Natural killer cell (primary cell): ENCODE results near the gene XAF1. TPM values are rescaled to one million over a fixed set of nuclear protein-coding genes. Genes with fewer than 3 reads are reported as not detected.

Experiments
- ATAC-seq, 3 donors: fragments of 150-1000 bp in 2 of 3; fragments of 200-7000 bp in 1 of 3; cut with Tn5 transposase; 1 replicate in 1 of 3; 2 replicates in 2 of 3; pipeline ENCODE4 v1.10.0; 2021; ENCODE audit warnings: mild to moderate bottlenecking in 2 of 3, moderate library complexity in 2 of 3
- DNase-seq, 2 donors: peaks; one replicate each; pipeline versions ENCODE4 v3.0.0 to v3.0.0-alpha.2; 2013 to 2021; ENCODE audit warnings: mixed read lengths in 1 of 2
- H3K27ac ChIP-seq: one replicate; pipeline ENCODE4 v1.5.1; 2013; ENCODE audit warnings: mild to moderate bottlenecking, low read length
- H3K27me3 ChIP-seq: one replicate; pipeline ENCODE4 v1.6.1; 2013; ENCODE audit warnings: low read length; ENCODE audit not compliant: control insufficient read depth, insufficient read depth
- H3K36me3 ChIP-seq: one replicate; pipeline ENCODE4 v1.6.1; 2013; ENCODE audit warnings: low read length; ENCODE audit not compliant: control insufficient read depth, insufficient read depth
- H3K4me1 ChIP-seq: one replicate; pipeline ENCODE4 v1.6.1; 2013; ENCODE audit warnings: low read length; ENCODE audit not compliant: control insufficient read depth, insufficient read depth
- H3K4me3 ChIP-seq: one replicate; pipeline ENCODE4 v1.5.1; 2013; ENCODE audit warnings: low read length
- H3K9me3 ChIP-seq: one replicate; pipeline ENCODE4 v1.6.1; 2013; ENCODE audit warnings: low read length; ENCODE audit not compliant: control insufficient read depth, insufficient read depth
- H3K27ac Mint-ChIP-seq, 2 donors: one replicate each; pipeline ENCODE4 v1.8.0; 2022; ENCODE audit warnings: mild to moderate bottlenecking in 2 of 2, mixed read lengths in 2 of 2, moderate library complexity in 1 of 2
- H3K27me3 Mint-ChIP-seq, 2 donors: one replicate each; pipeline ENCODE4 v1.8.0; 2022; ENCODE audit warnings: low read depth in 2 of 2, mixed read lengths in 2 of 2
- H3K36me3 Mint-ChIP-seq: one replicate; pipeline ENCODE4 v1.8.0; 2022; ENCODE audit warnings: mixed read lengths
- H3K4me1 Mint-ChIP-seq, 2 donors: one replicate each; pipeline ENCODE4 v1.8.0; 2022; ENCODE audit warnings: mixed read lengths in 2 of 2
- H3K4me3 Mint-ChIP-seq: one replicate; pipeline ENCODE4 v1.8.0; 2022; ENCODE audit warnings: mild to moderate bottlenecking, moderate library complexity, mixed read lengths
- H3K9me3 Mint-ChIP-seq, 2 donors: one replicate each; pipeline ENCODE4 v1.8.0; 2022; ENCODE audit warnings: mixed read lengths in 2 of 2
- WGBS: methylation state at CpG from one replicate; pipeline ENCODE4 v1.1.7; 2013; ENCODE audit warnings: missing lambda C conversion rate; ENCODE audit not compliant: insufficient coverage; 5-methylcytosine and 5-hydroxymethylcytosine counted together
- intact Hi-C: fragments of 100-400 bp; cut with micrococcal nuclease; formaldehyde crosslinking; loops from one replicate; pipeline ENCODE4 v1.14.2; 2022
- total RNA-seq, 4 donors: library from RNA; stranded (reverse); fragments of 120-200 nt in 1 of 4; gene quantifications; one replicate each; pipeline versions ENCODE4 v1.2.3 to v1.2.4, GENCODE V29; 2013 to 2022
- TF ChIP-seq, protein P1 (sequence below): fragments of 200-600 bp; IDR thresholded peaks from one replicate; pipeline ENCODE4 v1.8.0; 2022; ENCODE audit warnings: antibody characterized with exemption

The XAF1 gene
- total RNA-seq, 3 donors from 2014 or later (not counting 1 experiment from before 2014, with no cell fraction given) = 64.2 to 130 (median 97.4) TPM

GRCh38 chr17:6793748-6794493, 38.1 kb downstream of the XAF1 start:
- no peaks in the 10 kb centered on the region for H3K4me1 Mint-ChIP-seq
- no peak overlapping the region for H3K27ac Mint-ChIP-seq
- TF ChIP-seq, protein P1, sequence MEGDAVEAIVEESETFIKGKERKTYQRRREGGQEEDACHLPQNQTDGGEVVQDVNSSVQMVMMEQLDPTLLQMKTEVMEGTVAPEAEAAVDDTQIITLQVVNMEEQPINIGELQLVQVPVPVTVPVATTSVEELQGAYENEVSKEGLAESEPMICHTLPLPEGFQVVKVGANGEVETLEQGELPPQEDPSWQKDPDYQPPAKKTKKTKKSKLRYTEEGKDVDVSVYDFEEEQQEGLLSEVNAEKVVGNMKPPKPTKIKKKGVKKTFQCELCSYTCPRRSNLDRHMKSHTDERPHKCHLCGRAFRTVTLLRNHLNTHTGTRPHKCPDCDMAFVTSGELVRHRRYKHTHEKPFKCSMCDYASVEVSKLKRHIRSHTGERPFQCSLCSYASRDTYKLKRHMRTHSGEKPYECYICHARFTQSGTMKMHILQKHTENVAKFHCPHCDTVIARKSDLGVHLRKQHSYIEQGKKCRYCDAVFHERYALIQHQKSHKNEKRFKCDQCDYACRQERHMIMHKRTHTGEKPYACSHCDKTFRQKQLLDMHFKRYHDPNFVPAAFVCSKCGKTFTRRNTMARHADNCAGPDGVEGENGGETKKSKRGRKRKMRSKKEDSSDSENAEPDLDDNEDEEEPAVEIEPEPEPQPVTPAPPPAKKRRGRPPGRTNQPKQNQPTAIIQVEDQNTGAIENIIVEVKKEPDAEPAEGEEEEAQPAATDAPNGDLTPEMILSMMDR = no peak
- Histone ChIP-seq H3K4me1 (no peaks in the 10 kb centered on the region), H3K9me3 (no peaks in the 10 kb centered on the region), H3K27me3 (peaks cover 7% of the 10 kb centered on the region), H3K27ac (no peak overlapping the region), H3K4me3 (no peak overlapping the region), H3K36me3 (no peaks in the 10 kb centered on the region)
- no peak overlapping the region for H3K4me3 Mint-ChIP-seq
- H3K36me3 Mint-ChIP-seq = no peaks in the 10 kb centered on the region
- WGBS = 58% methylated on average over 5 of the region's 5 CpGs
- ATAC-seq (no peak), DNase-seq (no peak)
- intact Hi-C loops = no loop called here
- no peaks in the 10 kb centered on the region for H3K9me3 Mint-ChIP-seq
- peaks cover 25 to 52% of the 10 kb centered on the region in 2 donors for H3K27me3 Mint-ChIP-seq

DNA sequence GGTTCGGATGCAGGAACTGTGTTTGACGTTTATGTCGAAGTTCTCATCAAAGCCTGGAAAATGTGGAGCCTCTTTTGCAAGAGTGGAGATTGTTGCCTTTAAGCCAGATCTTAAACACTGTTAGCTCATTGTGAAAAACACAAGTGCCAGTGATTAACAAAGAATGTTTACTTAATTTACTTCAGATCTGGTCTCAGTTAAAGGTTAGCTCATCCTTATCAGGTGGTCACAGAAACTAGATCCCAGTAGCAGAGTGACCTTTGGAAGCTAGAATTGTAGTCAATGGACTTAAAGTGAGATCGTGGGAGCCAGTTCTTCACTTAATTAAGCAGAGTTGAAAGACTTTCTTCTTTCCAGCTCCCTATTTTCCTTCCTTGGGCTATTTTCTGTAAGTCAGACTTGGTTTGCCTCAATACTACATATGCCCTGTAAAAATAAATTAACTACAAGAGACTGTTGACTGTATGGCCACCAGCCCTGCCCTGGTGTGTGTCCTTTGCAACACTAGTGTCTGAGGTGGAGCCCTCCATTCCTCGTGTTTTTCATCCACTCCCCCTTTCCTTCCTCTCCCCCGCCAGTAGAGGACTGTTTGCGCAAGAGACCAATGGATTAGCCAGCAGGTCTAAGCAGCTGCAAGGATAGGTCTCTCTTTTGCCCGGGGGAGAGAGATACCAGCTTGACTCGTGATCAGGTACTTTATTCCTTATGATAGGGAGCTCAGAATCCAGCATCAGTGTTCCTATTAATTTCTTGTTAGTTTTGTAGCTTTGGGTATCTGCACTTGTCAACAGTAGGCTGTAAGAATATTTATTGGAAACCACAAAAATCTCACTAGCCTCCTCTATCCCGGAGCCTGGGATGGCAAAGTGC, 40.4 kb downstream of the XAF1 start:
- no peaks in the 10 kb centered on the region for H3K36me3 ChIP-seq
- DNase-seq (no peak), ATAC-seq (no peak)
- WGBS = 68% methylated on average over 9 of the region's 10 CpGs
- TF ChIP-seq, protein P1 = no peak
- H3K27me3 Mint-ChIP-seq = peaks cover 20 to 46% of the 10 kb centered on the region in 2 donors
- no peak overlapping the region for H3K4me3 ChIP-seq
- no peaks in the 10 kb centered on the region for H3K4me1 Mint-ChIP-seq
- no peak overlapping the region for H3K27ac Mint-ChIP-seq
- H3K9me3 Mint-ChIP-seq = no peaks in the 10 kb centered on the region
- no peak overlapping the region for H3K27ac ChIP-seq
- intact Hi-C loops = no loop called here
- H3K4me3 Mint-ChIP-seq = no peak overlapping the region
- H3K36me3 Mint-ChIP-seq = no peaks in the 10 kb centered on the region
- H3K4me1 ChIP-seq = no peaks in the 10 kb centered on the region
- H3K27me3 ChIP-seq = no peaks in the 10 kb centered on the region
- no peaks in the 10 kb centered on the region for H3K9me3 ChIP-seq

GRCh38 chr17:6796887-6797490, 41.1 kb downstream of the XAF1 start:
- Histone ChIP-seq H3K4me3 (no peak overlapping the region), H3K4me1 (no peaks in the 10 kb centered on the region), H3K27me3 (no peaks in the 10 kb centered on the region), H3K9me3 (no peaks in the 10 kb centered on the region), H3K27ac (no peak overlapping the region), H3K36me3 (no peaks in the 10 kb centered on the region)
- TF ChIP-seq, protein P1 = no peak
- Mint-ChIP-seq H3K27me3 (peaks cover 20 to 40% of the 10 kb centered on the region in 2 donors), H3K36me3 (no peaks in the 10 kb centered on the region), H3K27ac (no peak overlapping the region), H3K4me1 (no peaks in the 10 kb centered on the region), H3K4me3 (no peak overlapping the region), H3K9me3 (no peaks in the 10 kb centered on the region)
- DNase-seq (no peak), ATAC-seq (no peak)
- intact Hi-C loops = no loop called here
- 73% methylated on average over 2 of the region's 2 CpGs for WGBS
